ENCODE results near the gene SPON1. TPM values are rescaled to one million over a fixed set of nuclear protein-coding genes. Genes with fewer than 3 reads are reported as not detected.

SPON1 gene
- total and polyA plus RNA-seq, 2 of the 8 experiments (the other 6 are each of a cell fraction or from before 2014, with no cell fraction given) = 1.5 to 5.4 TPM

GRCh38 chr11:14259186-14259784 lies 296.8 kb downstream of the SPON1 start:
- peaks cover 4 to 12% of the 10 kb centered on the region in 2 experiments; a peak in 3 of 4 replicates for H3K9me3 ChIP-seq (ENCODE audit: insufficient read depth in 2 of 2, low read depth in 1 of 2, low read length in 1 of 2)
- no peaks in the 10 kb centered on the region for H3K23me2 ChIP-seq (ENCODE audit: low read depth, low read length)
- H3K79me2 ChIP-seq (ENCODE audit: control insufficient read depth in 1 of 2, insufficient read depth in 2 of 2, low read length in 2 of 2) = no peaks in the 10 kb centered on the region
- H3K4me1 ChIP-seq (replicated peaks in 1 of 4; ENCODE audit: control insufficient read depth in 3 of 4, insufficient read depth in 4 of 4, low read length in 3 of 4) = no peaks in the 10 kb centered on the region; a peak in 1 of 7 replicates
- H2BK15ac ChIP-seq (ENCODE audit: low read length) = no peak overlapping the region
- no peak overlapping the region for H3K4ac ChIP-seq (replicated peaks; ENCODE audit: insufficient read length, low read depth, low read length)
- POLR2A ChIA-PET (ENCODE audit: partially characterized antibody) = interaction anchor here (1.1 kb wide), 1 partner anchor 9 kb away, joined by 4 read pairs; no protein-coding TSS in a partner anchor
- no peak overlapping the region for H4K91ac ChIP-seq (replicated peaks; ENCODE audit: insufficient read length, low read length)
- no peak overlapping the region for H3K4me2 ChIP-seq (ENCODE audit: insufficient read depth in 1 of 2, low read depth in 2 of 2, low read length in 2 of 2)
- H3K79me1 ChIP-seq (ENCODE audit: low read depth, low read length) = no peaks in the 10 kb centered on the region
- FAIRE-seq (no peak), DNase-seq (ENCODE audit: low read depth in 1 of 2, low spot score in 2 of 2) (peak in 1 of 2 experiments; percentile 57)
- H3K14ac ChIP-seq (ENCODE audit: insufficient read length) = no peak overlapping the region
- H2BK120ac ChIP-seq (replicated peaks; ENCODE audit: low read depth, low read length) = no peak overlapping the region
- CTCF ChIA-PET (ENCODE audit: partially characterized antibody) = interaction anchor here (0.7 to 2.2 kb wide), 8 partner anchors 8 to 334 kb away, joined by 3 to 12 read pairs (median 3); no protein-coding TSS in a partner anchor
- no peak overlapping the region for H2BK20ac ChIP-seq (ENCODE audit: low read length)
- H2AK5ac ChIP-seq (ENCODE audit: low read depth, low read length) = no peak overlapping the region
- no peak overlapping the region for H3K4me3 ChIP-seq (ENCODE audit: extremely low read depth in 1 of 4, insufficient read depth in 2 of 4, low read depth in 3 of 4, low read length in 4 of 4)
- H3K23ac ChIP-seq (ENCODE audit: insufficient read length) = no peak overlapping the region
- no peak overlapping the region for H2BK12ac ChIP-seq (ENCODE audit: low read depth, low read length)
- 90% methylated on average over 37 of the region's 38 CpGs; no CpG with 5 or more reads in 1 of the 2 experiments for WGBS, 2 experiments (ENCODE audit: extremely low coverage in 1 of 2, insufficient coverage in 1 of 2, insufficient read length in 1 of 2, insufficient replicate concordance in 2 of 2, low coverage in 1 of 2, low lambda C conversion rate in 2 of 2, missing lambda C conversion rate in 1 of 2)
- H3K27me3 ChIP-seq (replicated peaks in 1 of 4; ENCODE audit: control insufficient read depth in 3 of 4, extremely low read depth in 1 of 4, insufficient read depth in 3 of 4, low read length in 3 of 4) = no peaks in the 10 kb centered on the region
- H2BK5ac ChIP-seq (ENCODE audit: low read depth, low read length) = no peak overlapping the region
- no peaks in the 10 kb centered on the region for H4K20me1 ChIP-seq (replicated peaks in 1 of 2; ENCODE audit: control insufficient read depth in 1 of 2, insufficient read depth in 2 of 2, low read length in 2 of 2)
- H3K36me3 ChIP-seq (ENCODE audit: control insufficient read depth in 2 of 4, insufficient read depth in 4 of 4, low read length in 3 of 4) = no peaks in the 10 kb centered on the region
- H3K56ac ChIP-seq (replicated peaks; ENCODE audit: insufficient read length, low read depth, low read length) = no peak overlapping the region
- H4K5ac ChIP-seq (ENCODE audit: insufficient read length, low read depth, low read length) = no peak overlapping the region
- H3K27ac ChIP-seq (ENCODE audit: low read depth, low read length) = no peak overlapping the region
- H3K9ac ChIP-seq (replicated peaks in 1 of 4; ENCODE audit: extremely low read depth in 1 of 4, low read depth in 3 of 4, low read length in 3 of 4) = no peak overlapping the region
- no peak overlapping the region for H3K18ac ChIP-seq (ENCODE audit: extremely low read depth, low read length)
- no peak overlapping the region for H2AFZ ChIP-seq (ENCODE audit: low read length)
- peak overlapping the region; percentile 26; the same call in 1 of the 2 replicates for H4K8ac ChIP-seq (ENCODE audit: extremely low read depth, insufficient read depth, low read length)
- TF ChIP-seq TCF12 (IDR thresholded peaks at IDR 0.05; ENCODE audit: low read depth, low read length) (no peak), CBX8 (IDR thresholded peaks at IDR 0.05; ENCODE audit: borderline replicate concordance, low read depth, low read length) (no peak), JUND (IDR thresholded peaks at IDR 0.05; ENCODE audit: low read length) (no peak), E2F6 (IDR thresholded peaks at IDR 0.05) (peak; percentile 35; the same call in 1 of the 2 replicates), ZNF274 (IDR thresholded peaks at IDR 0.05; ENCODE audit: borderline replicate concordance, extremely low read depth, low read length) (no peak), MAX (IDR thresholded peaks at IDR 0.05) (peak; percentile 72), POLR2AphosphoS5 (IDR thresholded peaks at IDR 0.05; ENCODE audit: low read depth, low read length) (0 out of 2 replicates have a peak, but pooled peaks have one; percentile 11), USF2 (IDR thresholded peaks at IDR 0.05; ENCODE audit: low read length) (no peak), EZH2 (IDR thresholded peaks at IDR 0.05; ENCODE audit: low read depth, low read length, severe bottlenecking) (no peak), RAD21 (IDR thresholded peaks at IDR 0.05 in 1 of 2, conservative IDR thresholded peaks at IDR 0.05 in 1 of 2; ENCODE audit: low read depth in 2 of 2, low read length in 2 of 2) (peak in 1 of 2 experiments; percentile 1; a peak in 1 of 4 replicates)
